Large intestine (tissue), 3 donors: Measurements from ENCODE around the gene ELMO1. TPM values are rescaled to one million over a fixed set of nuclear protein-coding genes. Genes with fewer than 3 reads are reported as not detected.

ENCODE experiments used
- DNase-seq, 2 donors: peaks; one replicate each; pipeline versions ENCODE4 v3.0.0 to v3.0.0-alpha.2; 2013
- H3K27ac ChIP-seq: one replicate; pipeline ENCODE4 v1.5.1; 2013; ENCODE audit warnings: low read length
- H3K27me3 ChIP-seq: 2 replicates; pipeline ENCODE4 v1.6.1; 2013; ENCODE audit warnings: low read length; ENCODE audit not compliant: control insufficient read depth, insufficient read depth
- H3K36me3 ChIP-seq: 2 replicates; pipeline ENCODE4 v1.6.1; 2013; ENCODE audit warnings: low read length; ENCODE audit not compliant: control insufficient read depth, insufficient read depth
- H3K4me1 ChIP-seq: one replicate; pipeline ENCODE4 v1.6.1; 2013; ENCODE audit warnings: low read length; ENCODE audit not compliant: control insufficient read depth, insufficient read depth
- H3K4me3 ChIP-seq: one replicate; pipeline ENCODE4 v1.5.1; 2013; ENCODE audit warnings: low read length
- H3K9me3 ChIP-seq: one replicate; pipeline ENCODE4 v1.6.1; 2013; ENCODE audit warnings: mild to moderate bottlenecking, low read depth, low read length, moderate library complexity; ENCODE audit not compliant: control insufficient read depth
- WGBS: methylation state at CpG from one replicate; pipeline ENCODE4 v1.1.5; 2013; ENCODE audit warnings: low lambda C conversion rate; ENCODE audit not compliant: insufficient coverage; 5-methylcytosine and 5-hydroxymethylcytosine counted together
- polyA plus RNA-seq: library from polyadenylated mRNA; unstranded; fragments of 120-200 nt; gene quantifications from one replicate; pipeline ENCODE4 v1.2.1, GENCODE V29; 2013

ELMO1 gene
- polyA plus RNA-seq, 1 donor: 9.5 TPM

DNA sequence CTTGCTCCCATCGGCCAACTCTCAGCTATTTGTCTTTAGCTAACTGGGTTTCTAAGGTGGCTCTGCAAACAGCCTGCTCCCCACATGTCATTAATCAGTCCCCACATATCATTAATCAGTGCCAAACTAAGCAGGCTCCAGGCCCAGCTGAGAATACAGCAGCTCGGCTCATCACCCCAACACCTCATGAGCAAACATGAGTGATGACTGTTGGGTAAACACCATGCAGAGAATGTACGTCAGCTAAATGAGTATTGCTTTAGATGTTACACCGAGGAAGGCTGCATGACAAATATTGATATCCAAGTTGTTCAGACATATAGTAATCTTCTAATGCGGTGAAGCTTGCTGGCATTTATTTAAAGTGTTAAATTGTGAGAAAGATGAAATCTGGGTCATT, 536.9 kb downstream of the ELMO1 start:
- Histone ChIP-seq H3K27ac (no peak overlapping the region), H3K27me3 (no peaks in the 10 kb centered on the region), H3K4me3 (no peak overlapping the region), H3K4me1 (no peaks in the 10 kb centered on the region), H3K36me3 (no peaks in the 10 kb centered on the region), H3K9me3 (no peaks in the 10 kb centered on the region)
- whole genome bisulfite sequencing: 72% methylated on average over 2 of the region's 5 CpGs
- DNase-seq: peak in 1 of 2 donors; percentile 36

GRCh38 chr7:36910859-36911258, 537.8 kb downstream of the ELMO1 start:
- no peak overlapping the region for H3K27ac ChIP-seq
- WGBS: no CpG with 5 or more reads among the region's 5 CpGs
- H3K27me3 ChIP-seq: no peaks in the 10 kb centered on the region
- H3K9me3 ChIP-seq: no peaks in the 10 kb centered on the region
- DNase-seq: no peak
- no peak overlapping the region for H3K4me3 ChIP-seq
- no peaks in the 10 kb centered on the region for H3K4me1 ChIP-seq
- H3K36me3 ChIP-seq: no peaks in the 10 kb centered on the region

DNA sequence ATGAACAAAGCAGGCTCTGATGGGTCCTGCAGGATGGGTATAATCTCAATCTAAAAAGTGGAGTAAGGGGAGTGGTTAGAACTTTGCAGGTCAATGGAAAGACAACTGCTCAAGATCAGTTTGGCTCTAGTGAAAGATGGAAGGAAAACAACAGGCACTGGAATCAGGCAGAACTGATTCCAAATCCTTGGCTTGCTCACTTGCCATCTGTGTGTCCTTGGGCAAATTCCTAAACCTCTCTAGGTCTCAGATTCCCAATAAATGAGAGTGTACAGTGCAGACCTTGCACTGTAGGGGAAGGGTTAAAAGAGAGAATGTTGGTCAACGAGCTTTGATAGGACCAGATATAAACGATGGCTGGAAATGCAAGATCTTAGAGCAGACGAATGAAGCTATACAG, 538.3 kb downstream of the ELMO1 start:
- WGBS: 70% methylated on average over 3 of the region's 3 CpGs
- Histone ChIP-seq H3K9me3 (no peaks in the 10 kb centered on the region), H3K27ac (no peak overlapping the region), H3K4me1 (no peaks in the 10 kb centered on the region), H3K4me3 (no peak overlapping the region), H3K27me3 (no peaks in the 10 kb centered on the region), H3K36me3 (no peaks in the 10 kb centered on the region)
- no peak for DNase-seq

- 43% methylated on average over 1 of the region's 3 CpGs for WGBS
- Histone ChIP-seq H3K9me3 (no peaks in the 10 kb centered on the region), H3K27me3 (no peaks in the 10 kb centered on the region), H3K36me3 (no peaks in the 10 kb centered on the region), H3K4me3 (no peak overlapping the region), H3K4me1 (no peaks in the 10 kb centered on the region), H3K27ac (no peak overlapping the region)
- DNase-seq: no peak
Measured at GRCh38 chr7:36906956-36907635, 541.6 kb downstream of the ELMO1 start.

DNA sequence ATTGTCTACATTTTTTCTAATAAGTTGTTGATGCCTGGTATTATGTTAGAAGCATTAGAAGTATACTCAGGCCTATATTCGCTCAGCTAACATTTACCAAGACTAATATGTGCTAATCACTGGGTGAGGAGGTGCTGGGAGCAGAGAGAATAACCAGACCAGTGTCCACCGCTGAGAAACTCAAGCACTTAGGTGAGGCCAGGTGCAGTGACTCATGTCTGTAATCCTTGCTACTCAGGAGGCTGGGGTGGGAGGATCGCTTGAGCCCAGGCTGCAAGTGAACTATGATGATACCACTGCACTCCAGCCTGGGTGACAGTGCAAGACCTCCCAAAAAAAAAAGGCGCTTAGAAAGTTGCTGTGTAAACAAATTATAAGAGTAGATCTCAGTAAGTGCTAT, 542.2 kb downstream of the ELMO1 start:
- Histone ChIP-seq H3K27ac (no peak overlapping the region), H3K4me1 (no peaks in the 10 kb centered on the region), H3K36me3 (no peaks in the 10 kb centered on the region), H3K27me3 (no peaks in the 10 kb centered on the region), H3K4me3 (no peak overlapping the region), H3K9me3 (no peaks in the 10 kb centered on the region)
- WGBS: 20% methylated on average over 1 of the region's 4 CpGs
- no peak for DNase-seq

GRCh38 chr7:36905841-36906240, 542.8 kb downstream of the ELMO1 start:
- no CpG with 5 or more reads among the region's 2 CpGs for WGBS
- H3K4me1 ChIP-seq: no peaks in the 10 kb centered on the region
- DNase-seq: no peak
- no peaks in the 10 kb centered on the region for H3K9me3 ChIP-seq
- H3K27ac ChIP-seq: no peak overlapping the region
- H3K27me3 ChIP-seq: no peaks in the 10 kb centered on the region
- H3K36me3 ChIP-seq: no peaks in the 10 kb centered on the region
- H3K4me3 ChIP-seq: no peak overlapping the region

DNA sequence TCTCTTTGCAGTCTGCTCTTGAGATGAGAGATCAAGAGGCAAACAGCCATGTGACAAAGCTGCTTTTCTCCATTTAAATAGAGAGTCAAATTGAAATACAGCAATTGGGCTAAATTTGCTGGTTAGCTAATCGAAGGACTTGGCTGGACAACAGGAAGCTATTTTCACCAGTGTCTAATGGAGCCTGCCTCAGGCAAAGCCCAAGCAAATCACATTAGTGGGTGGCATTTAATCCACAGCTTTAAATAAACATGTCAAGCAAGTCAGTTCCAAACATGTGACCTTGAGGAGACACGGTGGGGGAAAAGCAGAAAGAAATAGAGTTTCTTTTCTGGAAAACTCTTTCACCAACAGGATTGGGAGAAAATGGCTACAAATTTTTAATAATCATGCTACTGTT, 543.9 kb downstream of the ELMO1 start:
- WGBS: no CpG with 5 or more reads among the region's 2 CpGs
- H3K36me3 ChIP-seq: no peaks in the 10 kb centered on the region
- H3K4me1 ChIP-seq: no peaks in the 10 kb centered on the region
- no peak for DNase-seq
- no peaks in the 10 kb centered on the region for H3K9me3 ChIP-seq
- no peaks in the 10 kb centered on the region for H3K27me3 ChIP-seq
- H3K27ac ChIP-seq: no peak overlapping the region
- no peak overlapping the region for H3K4me3 ChIP-seq

DNA sequence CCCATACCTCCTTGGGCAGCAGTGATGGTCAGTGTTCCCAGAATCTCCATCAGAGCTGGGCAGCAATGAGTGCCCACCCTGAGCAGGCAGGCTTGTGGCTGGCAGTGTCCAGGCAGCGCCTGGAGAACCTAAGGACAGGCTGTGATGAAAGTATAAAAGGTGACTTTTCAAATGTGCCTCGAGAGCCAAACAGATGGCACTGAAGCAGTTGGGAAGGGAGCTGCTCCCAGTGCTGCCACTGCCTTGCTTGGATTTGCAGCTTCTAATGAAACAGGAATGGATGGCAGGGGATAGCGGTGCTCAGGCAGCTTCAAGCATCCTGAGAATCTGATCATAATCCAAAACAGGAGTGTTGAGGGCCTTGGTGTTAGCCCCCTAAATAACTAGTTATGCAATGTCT, 544.6 kb downstream of the ELMO1 start:
- Histone ChIP-seq H3K9me3 (no peaks in the 10 kb centered on the region), H3K36me3 (no peaks in the 10 kb centered on the region), H3K4me1 (no peaks in the 10 kb centered on the region), H3K27me3 (no peaks in the 10 kb centered on the region), H3K27ac (no peak overlapping the region), H3K4me3 (no peak overlapping the region)
- no peak for DNase-seq
- no CpG with 5 or more reads among the region's 3 CpGs for WGBS

- Histone ChIP-seq H3K36me3 (no peaks in the 10 kb centered on the region), H3K4me1 (peaks cover 7% of the 10 kb centered on the region), H3K9me3 (no peaks in the 10 kb centered on the region), H3K27me3 (no peaks in the 10 kb centered on the region), H3K27ac (no peak overlapping the region), H3K4me3 (no peak overlapping the region)
- no peak for DNase-seq
- no CpG with 5 or more reads among the region's 4 CpGs for WGBS
Measured at GRCh38 chr7:36900988-36901710, 547.5 kb downstream of the ELMO1 start.

GRCh38 chr7:36898186-36898585, 550.5 kb downstream of the ELMO1 start:
- peaks cover 9% of the 10 kb centered on the region for H3K4me1 ChIP-seq
- H3K9me3 ChIP-seq: no peaks in the 10 kb centered on the region
- no peak overlapping the region for H3K4me3 ChIP-seq
- WGBS: 23% methylated on average over 4 of the region's 5 CpGs
- H3K27me3 ChIP-seq: no peaks in the 10 kb centered on the region
- no peak overlapping the region for H3K27ac ChIP-seq
- no peaks in the 10 kb centered on the region for H3K36me3 ChIP-seq
- DNase-seq: no peak
